ENCODE data around the gene UBE2B. TPM values are rescaled to one million over a fixed set of nuclear protein-coding genes. Genes with fewer than 3 reads are reported as not detected.
"Not testable (repeated sequence)": the region's sequence is repeated elsewhere in the genome, so short reads cannot be mapped to it uniquely, and the experiment has no call there.

The UBE2B gene
- total RNA-seq, 1 donor from 2014 or later: 68.3 TPM

- Histone ChIP-seq H3K36me3 (no peaks in the 10 kb centered on the region), H3K27me3 (no peaks in the 10 kb centered on the region), H3K27ac (no peak overlapping the region), H3K4me3 (no peak overlapping the region), H3K9me3 (no peaks in the 10 kb centered on the region), H3K4me1 (no peaks in the 10 kb centered on the region)
- no peak for DNase-seq (ENCODE audit: extremely low spot score in 2 of 2)
- TF ChIP-seq CTCF (IDR thresholded peaks at IDR 0.05) (no peak), POLR2A (IDR thresholded peaks at IDR 0.05) (no peak)
- intact Hi-C loops (cut with DNase I): no loop called here
Observed at GRCh38 chr5:134420343-134420742, 49.0 kb downstream of the UBE2B start.

GRCh38 chr5:134421038-134421437, 49.7 kb downstream of the UBE2B start:
- not testable (repeated sequence) for H3K27me3 ChIP-seq

GRCh38 chr5:134422791-134423365, 51.5 kb downstream of the UBE2B start:
- no peaks in the 10 kb centered on the region for H3K9me3 ChIP-seq
- no peaks in the 10 kb centered on the region for H3K4me1 ChIP-seq
- no peak for TF ChIP-seq POLR2A (IDR thresholded peaks at IDR 0.05)
- TF ChIP-seq POLR2AphosphoS5 (IDR thresholded peaks at IDR 0.05; ENCODE audit: insufficient read depth in 1 of 2, low read depth in 1 of 2): no peak
- no peak for TF ChIP-seq CTCF (IDR thresholded peaks at IDR 0.05)
- no peak overlapping the region for H3K27ac ChIP-seq
- H3K4me3 ChIP-seq: no peak overlapping the region
- intact Hi-C loops (cut with DNase I): no loop called here
- H3K36me3 ChIP-seq: no peaks in the 10 kb centered on the region
- DNase-seq (ENCODE audit: extremely low spot score in 2 of 2): no peak
- H3K27me3 ChIP-seq: no peaks in the 10 kb centered on the region

More at GRCh38 chr5:134421038-134421437, 49.7 kb downstream of the UBE2B start:
- intact Hi-C loops (cut with DNase I); H3K27ac ChIP-seq; H3K36me3 ChIP-seq; H3K4me3 ChIP-seq; DNase-seq (ENCODE audit: extremely low spot score in 2 of 2); H3K9me3 ChIP-seq; H3K4me1 ChIP-seq: not testable (repeated sequence)

GRCh38 chr5:134423376-134423775, 52.0 kb downstream of the UBE2B start:
- no peaks in the 10 kb centered on the region for H3K4me1 ChIP-seq
- intact Hi-C loops (cut with DNase I): no loop called here
- H3K36me3 ChIP-seq: no peaks in the 10 kb centered on the region
- DNase-seq (ENCODE audit: extremely low spot score in 2 of 2): no peak
- H3K27ac ChIP-seq: no peak overlapping the region
- TF ChIP-seq POLR2A (IDR thresholded peaks at IDR 0.05) (no peak), CTCF (IDR thresholded peaks at IDR 0.05) (no peak), POLR2AphosphoS5 (IDR thresholded peaks at IDR 0.05; ENCODE audit: insufficient read depth in 1 of 2, low read depth in 1 of 2) (no peak)
- H3K9me3 ChIP-seq: no peaks in the 10 kb centered on the region
- no peaks in the 10 kb centered on the region for H3K27me3 ChIP-seq
- no peak overlapping the region for H3K4me3 ChIP-seq

- no peak overlapping the region for H3K27ac ChIP-seq
- intact Hi-C loops (cut with DNase I): no loop called here
- H3K36me3 ChIP-seq: no peaks in the 10 kb centered on the region
- H3K4me1 ChIP-seq: no peaks in the 10 kb centered on the region
- no peaks in the 10 kb centered on the region for H3K27me3 ChIP-seq
- no peak for DNase-seq (ENCODE audit: extremely low spot score in 2 of 2)
- TF ChIP-seq CTCF (IDR thresholded peaks at IDR 0.05) (no peak), POLR2AphosphoS5 (IDR thresholded peaks at IDR 0.05; ENCODE audit: insufficient read depth in 1 of 2, low read depth in 1 of 2) (no peak)
- H3K4me3 ChIP-seq: no peak overlapping the region
- H3K9me3 ChIP-seq: no peaks in the 10 kb centered on the region
Observed at GRCh38 chr5:134426361-134426760, 55.0 kb downstream of the UBE2B start.
